Right cardiac atrium (tissue), 5 donors: ENCODE measurements around the gene NEDD4L. TPM values are rescaled to one million over a fixed set of nuclear protein-coding genes. Genes with fewer than 3 reads are reported as not detected.
A peak's percentile ranks its signal among the peaks of the same experiment; 100 is the strongest.

ENCODE experiments used
- ATAC-seq, 2 donors: fragments of 200-7000 bp; cut with Tn5 transposase; one replicate each; pipeline versions ENCODE4 v1.8.0 to v1.9.1; 2020; ENCODE audit warnings: moderate library complexity in 2 of 2, mild to moderate bottlenecking in 1 of 2
- DNase-seq, 3 donors: peaks; one replicate each; pipeline ENCODE4 v3.0.0-alpha.2; 2020
- H3K27ac ChIP-seq: one replicate; pipeline ENCODE4 v1.5.1; 2013; ENCODE audit warnings: mild to moderate bottlenecking, low read length, control low read depth, moderate library complexity
- H3K27me3 ChIP-seq: one replicate; pipeline ENCODE4 v1.6.1; 2013; ENCODE audit not compliant: control insufficient read depth, insufficient read depth
- H3K4me1 ChIP-seq: one replicate; pipeline ENCODE4 v1.6.1; 2013; ENCODE audit warnings: low read length; ENCODE audit not compliant: control insufficient read depth, insufficient read depth
- H3K4me3 ChIP-seq: one replicate; pipeline ENCODE4 v1.5.1; 2013; ENCODE audit warnings: low read length, control low read depth
- H3K9me3 ChIP-seq: one replicate; pipeline ENCODE4 v1.6.1; 2013; ENCODE audit warnings: low read length; ENCODE audit not compliant: control insufficient read depth
- WGBS: extraction: QIAGEN DNeasy Blood & Tissue Kit; methylation state at CpG from one replicate; pipeline ENCODE4 v1.1.7; 2013; 5-methylcytosine and 5-hydroxymethylcytosine counted together
- intact Hi-C, 4 donors: fragments of 100-400 bp; cut with DNase I; formaldehyde crosslinking; loops; one replicate each; pipeline versions ENCODE4 v1.11.0 to v1.14.0; 2022 to 2023
- polyA plus RNA-seq: library from polyadenylated mRNA; stranded (reverse); fragments of 200-250 nt; gene quantifications from one replicate; pipeline ENCODE4 v1.2.3, GENCODE V29; 2013
- total RNA-seq, 4 donors: library from RNA; stranded (reverse); fragmentation: NEBNext Ultra II Directional; extraction: Animal tissue kit (Norgen Biotek cat#: 25700); gene quantifications; one replicate each; pipeline ENCODE4 v1.2.1, GENCODE V29; 2021
- donor health status: healthy with polysubstance abuse.
- donor health status: DM: no; HTN: yes; CAD: no.
- donor health status: DM: no; HTN: no; CAD: no.
- donor health status: DM: no; HTN: yes; CAD: no; lungs with severe emphysema.
- donor health status: DM: yes; HTN: yes; CAD: no.

The NEDD4L gene
- total and polyA plus RNA-seq, 5 donors, result 25.7 to 87.5 (median 74.0) TPM

DNA sequence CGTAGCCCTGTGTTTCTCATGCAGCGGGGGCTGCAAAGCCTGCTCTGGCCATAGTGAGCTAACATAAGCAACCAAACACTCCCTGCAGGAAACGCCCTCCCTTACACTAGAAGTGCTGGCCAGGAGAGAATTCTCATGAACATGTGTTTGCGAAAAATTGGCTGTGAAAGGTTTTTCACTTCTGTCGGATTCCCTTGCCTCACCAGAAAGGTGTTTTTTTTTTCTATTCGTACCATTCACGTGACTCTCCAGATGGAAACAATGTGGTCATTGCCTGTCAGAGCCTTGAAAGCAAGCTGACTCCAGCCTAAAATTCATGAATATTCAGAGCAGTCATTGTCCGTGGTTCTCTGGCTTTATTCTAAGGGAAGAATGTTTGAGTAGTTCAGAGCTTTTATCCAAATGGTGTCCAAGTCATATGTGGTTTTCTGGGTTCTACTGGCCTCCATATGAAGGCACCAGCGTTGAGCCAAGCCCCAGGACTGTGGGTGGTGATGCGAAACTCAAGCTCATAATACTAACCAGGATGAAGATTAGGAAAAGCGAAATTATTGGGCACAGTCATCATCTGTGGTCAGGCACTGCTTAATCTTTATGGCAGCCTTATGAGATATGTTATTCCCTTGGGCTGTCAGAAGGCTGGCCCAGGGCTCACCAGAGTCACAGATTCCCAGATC, 348.4 kb downstream of the NEDD4L start:
- ATAC-seq (peak; percentile 44 to 65), DNase-seq (no peak)
- Histone ChIP-seq H3K27me3 (no peaks in the 10 kb centered on the region), H3K4me3 (no peak overlapping the region), H3K27ac (no peak overlapping the region), H3K4me1 (no peaks in the 10 kb centered on the region), H3K9me3 (no peaks in the 10 kb centered on the region)
- 58% methylated on average over 11 of the region's 11 CpGs for WGBS
- intact Hi-C loops, result no loop called here

DNA sequence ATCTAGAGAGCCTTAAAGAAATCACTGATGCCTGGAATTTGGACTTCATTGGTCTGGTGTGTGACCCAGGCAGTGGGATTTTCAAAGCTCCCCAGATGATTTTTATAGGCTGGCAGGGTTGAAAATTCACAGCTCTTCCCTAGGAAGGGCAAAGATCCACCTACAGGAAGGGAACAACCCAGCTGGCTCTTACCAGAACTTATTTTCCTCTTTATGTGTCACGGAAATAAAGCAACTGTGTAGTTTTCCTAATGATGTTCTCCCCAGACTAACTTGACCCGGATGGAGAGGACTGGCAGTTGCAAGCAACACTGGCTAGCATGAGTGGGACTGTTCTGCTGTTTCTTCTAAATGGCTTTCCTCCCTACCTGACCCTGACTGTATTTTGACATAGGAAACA, 349.3 kb downstream of the NEDD4L start:
- DNase-seq (no peak), ATAC-seq (peak in 1 of 2 donors; percentile 64)
- no peaks in the 10 kb centered on the region for H3K4me1 ChIP-seq
- intact Hi-C loops, result no loop called here
- 76% methylated on average over 2 of the region's 2 CpGs for WGBS
- H3K27me3 ChIP-seq, result no peaks in the 10 kb centered on the region
- no peak overlapping the region for H3K4me3 ChIP-seq
- H3K9me3 ChIP-seq, result no peaks in the 10 kb centered on the region
- H3K27ac ChIP-seq, result no peak overlapping the region

DNA sequence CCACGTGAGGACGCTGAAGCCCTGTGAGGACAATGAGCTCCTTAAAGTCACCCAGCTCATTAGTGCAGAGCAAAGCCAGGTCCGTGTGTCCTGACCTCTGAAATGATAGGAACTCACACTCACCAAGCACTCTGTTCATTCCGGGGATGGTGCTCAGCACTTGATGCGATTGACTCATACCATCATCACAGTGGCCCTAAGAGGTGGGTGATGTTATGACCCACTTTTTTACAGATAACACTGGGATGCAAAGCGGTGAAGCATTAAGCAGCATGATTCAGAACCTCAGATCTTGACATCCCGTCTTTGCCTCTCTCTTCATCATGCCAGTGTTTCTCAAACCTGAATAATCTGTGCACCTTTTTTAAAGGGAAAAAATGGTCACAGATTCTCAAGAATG, 350.0 kb downstream of the NEDD4L start:
- intact Hi-C loops, result no loop called here
- Histone ChIP-seq H3K27me3 (no peaks in the 10 kb centered on the region), H3K9me3 (no peaks in the 10 kb centered on the region), H3K27ac (no peak overlapping the region), H3K4me3 (no peak overlapping the region), H3K4me1 (no peaks in the 10 kb centered on the region)
- DNase-seq (no peak), ATAC-seq (peak in 1 of 2 donors; percentile 22)
- 90% methylated on average over 7 of the region's 7 CpGs for WGBS

DNA sequence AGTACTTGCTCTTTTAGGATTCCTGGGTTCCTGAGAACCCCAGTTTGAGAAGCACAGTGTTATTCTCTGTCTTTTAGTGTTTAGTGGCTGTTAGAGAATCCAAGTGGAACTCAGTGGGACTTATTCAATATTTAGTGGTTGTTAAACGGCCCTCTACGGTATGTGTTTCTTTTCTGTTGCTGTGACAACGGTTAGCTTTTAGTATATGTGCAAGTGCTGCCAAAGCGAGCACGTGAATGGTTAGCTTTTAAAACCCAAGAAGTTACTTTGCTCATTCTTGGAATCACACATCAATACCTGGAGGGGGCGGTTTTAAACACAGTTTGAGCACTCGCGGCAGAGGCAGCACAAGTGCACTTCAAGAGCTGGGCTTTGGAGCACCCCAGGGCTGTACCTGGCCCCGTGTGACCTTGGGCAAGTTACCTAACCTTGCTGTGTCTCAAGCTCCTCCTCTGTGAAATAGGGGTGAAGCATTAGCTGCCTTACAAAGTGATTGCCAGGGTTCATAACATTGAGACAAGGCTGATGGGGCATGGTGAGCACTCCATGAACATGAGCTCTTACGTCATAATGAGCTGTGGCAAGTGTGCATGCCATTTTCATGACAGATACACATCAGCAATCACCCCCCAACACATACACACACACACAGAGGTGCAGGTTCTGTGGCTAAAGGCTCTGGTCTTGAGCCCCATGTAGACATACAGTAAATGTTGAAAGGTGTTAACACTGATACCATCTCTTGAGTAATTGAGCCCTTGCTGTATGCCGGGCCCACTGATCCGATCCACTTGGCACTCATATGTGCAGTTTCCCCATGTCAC, 350.8 kb downstream of the NEDD4L start:
- intact Hi-C loops, result no loop called here
- Histone ChIP-seq H3K4me1 (no peaks in the 10 kb centered on the region), H3K27me3 (no peaks in the 10 kb centered on the region), H3K9me3 (no peaks in the 10 kb centered on the region), H3K27ac (no peak overlapping the region), H3K4me3 (no peak overlapping the region)
- DNase-seq (no peak), ATAC-seq (no peak)
- 90% methylated on average over 12 of the region's 12 CpGs for WGBS

DNA sequence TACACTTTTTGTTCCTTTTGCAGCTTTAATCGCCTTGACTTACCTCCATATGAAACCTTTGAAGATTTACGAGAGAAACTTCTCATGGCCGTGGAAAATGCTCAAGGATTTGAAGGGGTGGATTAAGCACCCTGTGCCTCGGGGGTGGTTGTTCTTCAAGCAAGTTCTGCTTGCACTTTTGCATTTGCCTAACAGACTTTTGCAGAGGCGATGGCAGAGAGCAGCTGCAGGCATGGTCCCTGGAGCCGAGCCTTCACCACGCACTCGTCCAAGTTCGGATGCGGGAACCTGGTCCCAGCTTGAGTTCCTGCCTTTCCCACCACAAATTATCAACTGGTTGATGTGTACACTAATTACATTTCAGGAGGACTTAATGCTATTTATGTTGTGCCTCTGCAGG, 352.1 kb downstream of the NEDD4L start:
- no peak overlapping the region for H3K27ac ChIP-seq
- 88% methylated on average over 10 of the region's 10 CpGs for WGBS
- no peaks in the 10 kb centered on the region for H3K4me1 ChIP-seq
- H3K27me3 ChIP-seq, result no peaks in the 10 kb centered on the region
- no peak for DNase-seq
- ATAC-seq, result no peak
- H3K9me3 ChIP-seq, result no peaks in the 10 kb centered on the region
- intact Hi-C loops, result no loop called here
- H3K4me3 ChIP-seq, result no peak overlapping the region

DNA sequence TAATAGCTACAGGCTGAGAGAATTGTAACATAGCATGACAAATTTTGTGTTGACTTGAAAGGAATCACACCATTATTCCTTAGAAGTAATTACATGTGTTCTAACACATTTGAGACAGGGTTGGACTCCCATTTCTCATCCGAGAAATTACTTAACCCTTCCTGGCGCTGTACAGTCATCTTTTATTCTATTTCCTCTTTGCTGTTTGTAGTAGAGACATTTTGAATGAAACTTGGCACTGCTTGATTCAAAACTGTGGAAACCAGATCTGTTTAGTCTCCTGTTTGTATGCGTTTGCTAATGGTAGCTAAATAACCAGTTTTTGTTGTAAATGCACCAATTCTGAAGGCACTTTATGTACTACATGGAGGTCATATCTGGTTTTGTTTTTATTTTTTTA, 352.9 kb downstream of the NEDD4L start:
- no peaks in the 10 kb centered on the region for H3K27me3 ChIP-seq

DNA sequence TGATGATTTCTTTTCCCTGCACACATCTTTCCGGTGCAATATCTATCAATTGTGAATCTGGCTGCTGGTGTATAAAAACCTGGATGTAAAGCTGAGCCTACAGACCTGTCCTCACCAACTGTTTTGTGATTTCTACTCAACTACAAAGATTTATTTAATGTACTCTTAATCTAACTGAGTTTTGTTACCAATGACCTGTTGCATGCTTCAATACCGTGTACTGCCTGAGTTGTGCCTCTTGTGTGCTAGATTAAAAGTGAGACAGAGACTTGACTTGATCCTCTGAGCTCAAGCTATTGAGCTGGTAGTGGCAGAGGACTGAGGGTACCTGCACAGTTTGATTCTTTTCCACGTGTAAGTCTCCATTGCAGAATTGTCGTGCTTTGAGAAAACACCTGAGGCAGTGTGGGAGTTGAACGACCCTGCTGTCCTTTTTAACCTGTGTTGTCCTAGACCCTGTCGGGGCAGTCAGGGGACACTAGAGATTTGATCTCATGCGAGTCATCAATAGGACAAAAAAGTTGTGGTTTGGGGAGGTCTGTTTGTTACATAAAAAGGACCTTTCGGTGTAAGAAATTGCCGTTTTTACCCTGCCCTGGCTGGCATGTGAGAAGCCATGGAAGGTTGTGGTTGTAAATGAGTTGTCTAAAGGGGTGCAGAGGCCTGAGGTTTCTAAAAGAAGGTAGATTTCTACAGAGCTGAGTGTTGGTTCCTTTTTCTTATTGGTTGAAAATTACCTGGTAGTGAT, 353.5 kb downstream of the NEDD4L start:
- ATAC-seq, result no peak
- WGBS, result 92% methylated on average over 9 of the region's 9 CpGs
- Histone ChIP-seq H3K4me1 (no peaks in the 10 kb centered on the region), H3K4me3 (no peak overlapping the region), H3K9me3 (no peaks in the 10 kb centered on the region), H3K27me3 (no peaks in the 10 kb centered on the region), H3K27ac (no peak overlapping the region)
- intact Hi-C loops, result no loop called here
- DNase-seq, result no peak

More for the DNA sequence above, 352.9 kb downstream of the NEDD4L start:
- intact Hi-C loops, result no loop called here
- ATAC-seq (no peak), DNase-seq (no peak)
- Histone ChIP-seq H3K27ac (no peak overlapping the region), H3K4me1 (no peaks in the 10 kb centered on the region), H3K4me3 (no peak overlapping the region), H3K9me3 (no peaks in the 10 kb centered on the region)
- 89% methylated on average over 3 of the region's 3 CpGs for WGBS

DNA sequence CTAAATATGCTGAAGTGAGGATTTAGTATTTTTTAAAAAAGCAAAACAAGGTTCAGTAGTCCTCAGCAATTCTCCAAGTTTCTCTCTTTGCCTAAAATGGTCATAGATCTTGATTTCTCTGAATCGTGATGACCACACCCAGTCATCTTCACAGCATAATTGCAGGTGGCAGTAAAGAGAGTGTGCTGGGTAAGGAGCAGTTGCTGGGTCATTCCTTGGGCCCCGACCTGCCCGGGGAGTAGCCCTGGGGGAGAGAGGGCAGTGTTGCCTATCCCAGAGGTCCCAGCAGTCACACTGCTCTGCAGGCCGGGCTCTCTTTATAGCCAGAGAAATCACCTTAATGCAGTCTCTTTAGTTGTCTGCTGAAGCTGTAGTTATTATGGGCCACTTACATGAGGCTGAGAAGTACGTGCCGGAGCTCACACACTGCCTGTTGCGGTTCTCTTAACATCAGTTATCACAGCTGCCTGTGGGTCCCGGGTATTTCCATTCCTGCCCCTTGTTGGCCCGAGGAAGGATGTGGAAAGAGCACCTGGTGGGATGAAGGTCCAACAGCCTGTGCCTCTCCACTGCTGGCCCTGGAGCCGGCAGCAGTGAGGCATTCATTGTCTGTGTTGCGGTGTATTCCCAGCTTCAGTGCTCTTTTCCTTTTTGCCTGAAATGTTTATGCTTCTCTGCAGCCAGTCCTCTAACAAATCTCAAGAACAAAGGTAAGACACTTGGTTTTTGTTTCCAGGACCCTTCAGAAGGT, 354.8 kb downstream of the NEDD4L start:
- Histone ChIP-seq H3K27me3 (no peaks in the 10 kb centered on the region), H3K27ac (no peak overlapping the region), H3K4me1 (peaks cover 5% of the 10 kb centered on the region), H3K4me3 (no peak overlapping the region), H3K9me3 (no peaks in the 10 kb centered on the region)
- no peak for ATAC-seq
- WGBS, result 87% methylated on average over 11 of the region's 11 CpGs
- no peak for DNase-seq
- intact Hi-C loops, result no loop called here

DNA sequence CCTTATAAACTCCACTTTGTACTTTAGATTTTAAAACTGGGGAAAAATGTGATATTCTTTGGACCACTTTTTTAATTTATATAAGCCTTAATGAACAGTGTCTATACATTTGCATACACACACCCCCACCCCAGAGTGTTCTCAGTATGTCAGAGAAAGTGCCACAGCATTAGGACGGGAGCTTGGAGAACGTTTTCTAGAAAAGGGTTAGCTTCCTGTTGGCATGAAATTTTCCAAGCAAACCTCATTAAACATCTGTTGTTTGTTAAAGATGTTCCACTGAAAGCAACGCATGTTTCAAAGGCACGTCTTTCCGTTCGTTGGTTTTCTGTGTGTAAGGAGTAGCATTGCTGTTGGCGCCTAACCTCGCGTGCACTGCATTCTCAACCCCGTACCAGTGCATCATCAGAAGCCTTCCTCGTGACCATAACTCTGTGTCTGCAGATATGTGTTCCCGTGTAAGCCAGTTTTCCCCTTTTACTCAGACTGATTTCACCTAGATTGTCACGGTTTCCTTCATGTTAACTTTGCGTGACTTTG, 356.4 kb downstream of the NEDD4L start:
- intact Hi-C loops, result loop anchor here (5.0 to 10.0 kb wide), 2 partner anchors 92 to 94 kb away; no protein-coding TSS in a partner anchor
- ATAC-seq (no peak), DNase-seq (no peak)
- peaks cover 5% of the 10 kb centered on the region for H3K4me1 ChIP-seq
- H3K9me3 ChIP-seq, result no peaks in the 10 kb centered on the region
- H3K4me3 ChIP-seq, result no peak overlapping the region
- 80% methylated on average over 14 of the region's 14 CpGs for WGBS
- no peak overlapping the region for H3K27ac ChIP-seq
- no peaks in the 10 kb centered on the region for H3K27me3 ChIP-seq

DNA sequence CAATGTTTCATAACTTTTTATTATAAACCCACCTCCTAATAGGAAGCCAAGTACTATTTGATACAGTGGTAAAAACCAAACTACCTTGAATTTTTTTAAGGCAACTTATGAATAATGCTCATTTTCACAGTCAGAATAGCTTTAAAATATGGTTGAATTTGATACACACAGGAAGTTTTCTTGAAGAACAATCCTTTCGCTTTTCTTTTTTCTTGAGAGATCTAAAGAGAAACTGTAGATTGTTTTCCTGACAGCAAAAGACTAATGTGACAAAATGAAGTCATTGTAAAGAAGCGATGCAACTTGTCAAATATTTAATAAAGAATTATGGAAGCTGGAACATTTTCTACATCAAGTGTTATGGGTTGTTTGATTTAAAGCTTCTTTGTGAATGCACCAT, 357.2 kb downstream of the NEDD4L start:
- 92% methylated on average over 2 of the region's 2 CpGs for whole genome bisulfite sequencing
- intact Hi-C loops, result loop anchor here (5.0 to 10.0 kb wide), 2 partner anchors 91 to 94 kb away; no protein-coding TSS in a partner anchor
- Histone ChIP-seq H3K27me3 (no peaks in the 10 kb centered on the region), H3K9me3 (no peaks in the 10 kb centered on the region), H3K4me3 (no peak overlapping the region), H3K27ac (no peak overlapping the region), H3K4me1 (peaks cover 5% of the 10 kb centered on the region)
- no peak for ATAC-seq
- no peak for DNase-seq
